ENCODE data around the gene ZBTB6. TPM values are rescaled to one million over a fixed set of nuclear protein-coding genes. Genes with fewer than 3 reads are reported as not detected.

ZBTB6 gene
- total RNA-seq, 1 experiment from 2014 or later = 4.4 TPM

- H3K27ac ChIP-seq (ENCODE audit: low read length) = no peak overlapping the region
- no peak overlapping the region for H3K4me3 ChIP-seq (ENCODE audit: low read length)
- no TSS peak for BruUV-seq (replicated peaks)
- H4K20me1 ChIP-seq (ENCODE audit: low read length) = no peaks in the 10 kb centered on the region
- intact Hi-C loops (cut with micrococcal nuclease) = no loop called here
- H3K9me3 ChIP-seq (ENCODE audit: low read length) = no peaks in the 10 kb centered on the region
- H2AFZ ChIP-seq (ENCODE audit: low read length) = no peak overlapping the region
- H3K36me3 ChIP-seq (ENCODE audit: low read depth, low read length) = 0 out of 2 replicates have a peak, but pooled peaks cover 4% of the 10 kb centered on the region
- no peak for DNase-seq
- ChIA-PET CTCF (interaction anchor here (0.7 kb wide), 1 partner anchor 67 kb away, joined by 10 read pairs; no protein-coding TSS in a partner anchor), POLR2A (ENCODE audit: unreplicated experiment) (no interaction called here)
- no peaks in the 10 kb centered on the region for H3F3A ChIP-seq (ENCODE audit: low read length, unreplicated experiment)
- H3K9ac ChIP-seq (ENCODE audit: low read length) = no peak overlapping the region
- H3K4me2 ChIP-seq (ENCODE audit: low read length) = no peak overlapping the region
- no peak for ATAC-seq
- H3K27me3 ChIP-seq (ENCODE audit: low read length) = no peaks in the 10 kb centered on the region
- no peaks in the 10 kb centered on the region for H3K9me2 ChIP-seq (replicated peaks; ENCODE audit: low read length)
- peaks cover 23% of the 10 kb centered on the region for H3K79me2 ChIP-seq (ENCODE audit: low read length)
- TF ChIP-seq EZH2phosphoT487 (IDR thresholded peaks at IDR 0.05; ENCODE audit: borderline replicate concordance, low read length) (no peak), CTCF (conservative IDR thresholded peaks at IDR 0.05; ENCODE audit: low read depth, low read length) (no peak), EZH2 (IDR thresholded peaks at IDR 0.05; ENCODE audit: low read length, unreplicated experiment) (no peak)
- peaks cover 4% of the 10 kb centered on the region for H3K4me1 ChIP-seq (ENCODE audit: insufficient read depth, low read length)
These were observed 10.8 kb upstream of the ZBTB6 start for GRCh38 chr9:122923947-122924346.

GRCh38 chr9:122922713-122923112 is 9.6 kb upstream of the ZBTB6 start:
- Histone ChIP-seq H3K27ac (ENCODE audit: low read length) (no peak overlapping the region), H3K9me2 (replicated peaks; ENCODE audit: low read length) (no peaks in the 10 kb centered on the region), H3K27me3 (ENCODE audit: low read length) (no peaks in the 10 kb centered on the region), H3K4me1 (ENCODE audit: insufficient read depth, low read length) (no peaks in the 10 kb centered on the region), H3K36me3 (ENCODE audit: low read depth, low read length) (0 out of 2 replicates have a peak, but pooled peaks cover 4% of the 10 kb centered on the region), H3K9ac (ENCODE audit: low read length) (no peak overlapping the region), H3K9me3 (ENCODE audit: low read length) (no peaks in the 10 kb centered on the region), H3K4me3 (ENCODE audit: low read length) (no peak overlapping the region), H2AFZ (ENCODE audit: low read length) (no peak overlapping the region), H3F3A (ENCODE audit: low read length, unreplicated experiment) (no peaks in the 10 kb centered on the region), H4K20me1 (ENCODE audit: low read length) (no peaks in the 10 kb centered on the region), H3K79me2 (ENCODE audit: low read length) (0 out of 2 replicates have a peak, but pooled peaks cover 14% of the 10 kb centered on the region), H3K4me2 (ENCODE audit: low read length) (no peak overlapping the region)
- ChIA-PET CTCF (no interaction called here), POLR2A (ENCODE audit: unreplicated experiment) (no interaction called here)
- intact Hi-C loops (cut with micrococcal nuclease) = no loop called here
- no TSS peak for BruUV-seq (replicated peaks)
- no peak for ATAC-seq
- TF ChIP-seq EZH2phosphoT487 (IDR thresholded peaks at IDR 0.05; ENCODE audit: borderline replicate concordance, low read length) (no peak), CTCF (conservative IDR thresholded peaks at IDR 0.05; ENCODE audit: low read depth, low read length) (no peak), EZH2 (IDR thresholded peaks at IDR 0.05; ENCODE audit: low read length, unreplicated experiment) (no peak)
- DNase-seq = no peak

GRCh38 chr9:122918310-122918709 is 5.2 kb upstream of the ZBTB6 start:
- Histone ChIP-seq H3K4me2 (ENCODE audit: low read length) (no peak overlapping the region), H3K36me3 (ENCODE audit: low read depth, low read length) (0 out of 2 replicates have a peak, but pooled peaks cover 4% of the 10 kb centered on the region), H3K9me3 (ENCODE audit: low read length) (no peaks in the 10 kb centered on the region), H2AFZ (ENCODE audit: low read length) (no peak overlapping the region), H3K27me3 (ENCODE audit: low read length) (no peaks in the 10 kb centered on the region), H3K4me3 (ENCODE audit: low read length) (no peak overlapping the region), H3F3A (ENCODE audit: low read length, unreplicated experiment) (no peaks in the 10 kb centered on the region), H3K9ac (ENCODE audit: low read length) (no peak overlapping the region), H3K9me2 (replicated peaks; ENCODE audit: low read length) (no peaks in the 10 kb centered on the region), H3K27ac (ENCODE audit: low read length) (no peak overlapping the region), H3K4me1 (ENCODE audit: insufficient read depth, low read length) (no peaks in the 10 kb centered on the region), H4K20me1 (ENCODE audit: low read length) (no peaks in the 10 kb centered on the region), H3K79me2 (ENCODE audit: low read length) (no peaks in the 10 kb centered on the region)
- POLR2A ChIA-PET (ENCODE audit: unreplicated experiment) = no interaction called here
- DNase-seq = no peak
- TF ChIP-seq EZH2phosphoT487 (IDR thresholded peaks at IDR 0.05; ENCODE audit: borderline replicate concordance, low read length) = no peak
- ATAC-seq = no peak
- CTCF ChIA-PET = no interaction called here
- no TSS peak for BruUV-seq (replicated peaks)
- intact Hi-C loops (cut with micrococcal nuclease) = no loop called here

Measured in PC-3 (cell line).